22Rv1 (cell line): ENCODE data around the gene GAS7.

Source experiments
- H3K27ac ChIP-seq: fragments of 450-650 bp; 2 replicates; pipeline ENCODE4 v1.5.1; 2017
- ZFX ChIP-seq: fragments of 450-650 bp; IDR thresholded peaks from 2 replicates; pipeline ENCODE4 v1.6.1; 2017; ENCODE audit warnings: antibody characterized with exemption, borderline replicate concordance
- TF ChIP-seq, protein P1 (sequence below): fragments of 450-650 bp; IDR thresholded peaks from 2 replicates; pipeline ENCODE4 v1.5.1; 2017; ENCODE audit warnings: mild to moderate bottlenecking

Gene GAS7

DNA sequence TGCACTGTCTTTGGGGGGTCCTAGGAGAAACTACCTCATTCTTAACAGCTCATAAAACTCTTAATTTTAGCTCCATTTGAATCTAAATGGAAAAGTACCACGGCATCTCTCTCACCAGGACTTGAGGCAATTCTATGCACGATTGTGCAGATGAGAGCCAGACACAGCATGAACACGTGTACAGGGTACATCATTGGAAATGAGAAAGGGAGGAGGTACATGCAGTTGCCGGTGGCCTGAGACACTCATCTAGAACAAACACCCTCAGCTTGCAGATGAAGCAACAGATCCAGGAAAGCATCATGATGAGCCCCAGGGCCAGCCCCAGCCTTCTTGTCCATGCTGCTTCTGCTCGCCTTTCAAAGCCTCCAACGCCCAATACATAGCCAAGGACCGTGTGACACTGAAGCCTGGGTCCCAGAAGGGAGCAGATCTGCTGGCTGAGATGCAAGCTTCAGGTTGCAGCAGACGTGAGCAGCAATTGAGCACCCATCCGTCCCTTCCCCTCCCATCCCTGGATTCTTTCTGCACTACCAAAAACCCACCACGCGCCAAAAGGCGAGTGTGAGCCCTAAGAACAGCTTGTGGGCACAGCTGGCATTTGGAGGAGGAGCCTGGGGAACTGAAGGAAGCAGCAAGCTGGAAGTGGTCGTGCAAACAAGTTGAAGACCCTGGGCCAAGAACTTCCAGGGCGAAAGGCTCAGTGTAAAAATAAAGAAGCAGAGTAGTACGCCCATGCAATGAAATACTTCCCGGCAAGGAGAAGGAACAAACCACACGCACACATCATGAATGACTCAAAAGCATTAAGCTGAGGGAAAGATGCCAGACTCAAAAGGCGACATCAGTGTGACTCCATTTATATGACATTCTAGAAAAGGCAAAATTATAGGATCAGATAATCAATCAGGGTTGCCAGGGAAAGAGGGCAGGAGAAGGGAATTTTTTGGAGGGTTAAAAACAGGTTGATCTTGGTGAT lies 286.0 kb downstream of the GAS7 start:
- no peak for TF ChIP-seq ZFX
- TF ChIP-seq, protein P1, sequence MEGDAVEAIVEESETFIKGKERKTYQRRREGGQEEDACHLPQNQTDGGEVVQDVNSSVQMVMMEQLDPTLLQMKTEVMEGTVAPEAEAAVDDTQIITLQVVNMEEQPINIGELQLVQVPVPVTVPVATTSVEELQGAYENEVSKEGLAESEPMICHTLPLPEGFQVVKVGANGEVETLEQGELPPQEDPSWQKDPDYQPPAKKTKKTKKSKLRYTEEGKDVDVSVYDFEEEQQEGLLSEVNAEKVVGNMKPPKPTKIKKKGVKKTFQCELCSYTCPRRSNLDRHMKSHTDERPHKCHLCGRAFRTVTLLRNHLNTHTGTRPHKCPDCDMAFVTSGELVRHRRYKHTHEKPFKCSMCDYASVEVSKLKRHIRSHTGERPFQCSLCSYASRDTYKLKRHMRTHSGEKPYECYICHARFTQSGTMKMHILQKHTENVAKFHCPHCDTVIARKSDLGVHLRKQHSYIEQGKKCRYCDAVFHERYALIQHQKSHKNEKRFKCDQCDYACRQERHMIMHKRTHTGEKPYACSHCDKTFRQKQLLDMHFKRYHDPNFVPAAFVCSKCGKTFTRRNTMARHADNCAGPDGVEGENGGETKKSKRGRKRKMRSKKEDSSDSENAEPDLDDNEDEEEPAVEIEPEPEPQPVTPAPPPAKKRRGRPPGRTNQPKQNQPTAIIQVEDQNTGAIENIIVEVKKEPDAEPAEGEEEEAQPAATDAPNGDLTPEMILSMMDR = no peak
- H3K27ac ChIP-seq = no peak overlapping the region

- no peak overlapping the region for H3K27ac ChIP-seq
- TF ChIP-seq ZFX = no peak
- TF ChIP-seq, protein P1 = no peak
These were observed 287.3 kb downstream of the GAS7 start for GRCh38 chr17:9911089-9911488.

GRCh38 chr17:9908649-9909042 lies 289.8 kb downstream of the GAS7 start:
- no peak overlapping the region for H3K27ac ChIP-seq
- TF ChIP-seq ZFX = no peak
- TF ChIP-seq, protein P1 = no peak

DNA sequence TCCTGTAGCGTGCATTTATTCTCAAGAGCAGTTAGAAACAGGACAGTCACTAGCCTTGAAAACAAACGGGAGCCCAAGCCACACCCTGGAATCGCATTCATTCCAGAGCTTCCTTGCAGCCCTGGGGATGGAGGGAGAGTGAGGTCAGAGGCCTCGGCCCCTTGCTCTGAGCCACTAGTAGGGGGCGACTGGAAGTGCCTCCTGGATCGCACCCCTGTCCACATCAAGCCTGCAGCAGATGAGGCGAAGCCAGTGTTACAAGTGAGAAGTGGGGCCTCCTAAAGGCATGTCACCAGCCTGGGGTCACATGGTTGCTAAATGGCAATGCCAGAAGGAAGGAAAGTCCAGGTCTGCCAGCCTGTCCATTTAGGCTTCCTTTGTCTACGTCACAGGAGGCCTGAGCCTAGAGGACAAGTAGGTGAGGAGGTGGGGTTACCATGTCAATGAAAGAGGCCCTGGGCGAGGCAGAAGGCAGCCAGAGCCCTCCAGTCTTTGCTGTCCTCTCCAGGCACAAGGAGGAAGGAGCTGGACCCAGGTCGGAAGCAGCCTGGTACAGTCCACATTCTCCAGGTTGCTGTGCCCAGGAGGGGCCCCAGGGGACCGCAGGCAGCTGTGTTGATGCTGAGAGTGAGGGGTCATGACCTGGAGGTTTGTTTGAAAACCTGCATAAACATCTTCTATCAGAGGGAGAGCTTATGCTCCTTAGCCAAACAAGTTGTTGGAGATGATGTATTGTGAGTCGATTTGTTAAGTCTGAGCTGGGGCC lies 290.3 kb downstream of the GAS7 start:
- TF ChIP-seq, protein P1 = no peak
- TF ChIP-seq ZFX = no peak
- H3K27ac ChIP-seq = no peak overlapping the region

GRCh38 chr17:9907131-9907530 lies 291.3 kb downstream of the GAS7 start:
- H3K27ac ChIP-seq = no peak overlapping the region

DNA sequence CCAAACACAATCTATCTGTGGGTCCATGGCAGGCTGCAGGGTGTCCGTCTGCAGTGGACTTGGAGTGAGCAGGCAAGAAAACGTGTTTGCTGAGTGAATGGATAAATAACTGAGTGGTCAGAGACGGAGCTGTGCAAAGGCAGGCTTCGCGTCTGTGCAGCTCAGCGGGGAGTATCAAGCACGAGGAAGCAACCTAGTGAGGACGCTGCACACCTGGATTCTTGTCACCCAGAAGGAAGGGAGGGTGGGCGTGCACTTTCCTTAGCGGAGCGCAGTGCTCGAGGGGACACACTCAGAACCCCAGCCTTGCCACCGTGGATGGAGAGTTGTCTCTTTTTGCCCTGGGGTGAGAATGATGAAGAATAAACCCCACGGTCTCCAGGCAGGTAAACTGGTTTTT lies 291.8 kb downstream of the GAS7 start:
- H3K27ac ChIP-seq = no peak overlapping the region
- no peak for TF ChIP-seq ZFX
- TF ChIP-seq, protein P1 = no peak

More at GRCh38 chr17:9907131-9907530, 291.3 kb downstream of the GAS7 start:
- TF ChIP-seq ZFX = no peak
- TF ChIP-seq, protein P1 = no peak
